ENCODE measurements around the gene PLEKHG4B. TPM values are rescaled to one million over a fixed set of nuclear protein-coding genes. Genes with fewer than 3 reads are reported as not detected.

PLEKHG4B gene
- total and polyA plus RNA-seq, 2 of the 4 experiments (the other 2 are of a cell fraction) = 1.1 TPM

DNA sequence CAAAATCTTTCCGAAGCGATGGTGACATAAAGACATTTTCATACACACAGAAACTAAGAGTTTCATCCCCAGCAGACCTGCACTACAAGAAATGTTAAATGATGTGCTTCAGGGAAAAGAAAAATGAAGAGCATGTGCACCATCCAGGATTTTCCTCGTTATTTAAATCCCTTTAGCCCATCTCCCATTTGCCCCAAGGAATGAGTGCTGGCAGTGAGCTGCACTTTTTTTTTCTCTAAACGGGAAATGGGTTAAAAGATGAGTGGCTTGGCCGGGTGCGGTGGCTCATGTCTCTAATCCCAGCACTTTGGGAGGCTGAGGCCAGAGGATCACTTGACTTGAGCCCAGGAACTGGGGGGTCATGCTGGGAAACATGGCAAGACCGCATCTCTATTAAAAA is 92.5 kb downstream of the PLEKHG4B start:
- Histone ChIP-seq H2BK120ac (ENCODE audit: low read depth, low read length) (no peak overlapping the region), H2AK5ac (ENCODE audit: low read depth, low read length) (no peak overlapping the region), H3K4me1 (ENCODE audit: control insufficient read depth, insufficient read depth, low read length) (no peaks in the 10 kb centered on the region), H3K56ac (ENCODE audit: extremely low read depth, insufficient read depth, low read length) (no peak overlapping the region), H3K79me1 (ENCODE audit: low read depth in 1 of 2, low read length in 2 of 2) (no peaks in the 10 kb centered on the region), H2BK20ac (ENCODE audit: low read depth, low read length) (no peak overlapping the region), H4K5ac (ENCODE audit: low read depth, low read length) (no peak overlapping the region), H3K4me2 (ENCODE audit: low read depth, low read length) (no peak overlapping the region), H2BK5ac (ENCODE audit: low read depth, low read length, poor library complexity, severe bottlenecking) (no peak overlapping the region), H3K14ac (replicated peaks; ENCODE audit: low read depth, low read length) (no peak overlapping the region), H3K23ac (ENCODE audit: low read depth, low read length) (no peak overlapping the region), H3K27ac (ENCODE audit: insufficient read depth, low read length) (no peak overlapping the region), H2AFZ (replicated peaks; ENCODE audit: low read length, poor library complexity) (no peak overlapping the region), H3K4ac (ENCODE audit: low read depth, low read length) (no peak overlapping the region), H3K4me3 (ENCODE audit: insufficient read depth, low read depth, low read length) (no peak overlapping the region), H3K18ac (ENCODE audit: low read depth, low read length) (no peak overlapping the region), H2AK9ac (replicated peaks; ENCODE audit: low read depth, low read length, poor library complexity) (no peak overlapping the region), H3K27me3 (ENCODE audit: control insufficient read depth, insufficient read depth, low read length) (peaks cover 3% of the 10 kb centered on the region; the same call in 1 of the 2 replicates), H3K36me3 (ENCODE audit: control insufficient read depth, insufficient read depth, low read length) (no peaks in the 10 kb centered on the region), H4K91ac (ENCODE audit: insufficient read depth, low read depth, low read length) (no peak overlapping the region), H3K9me3 (ENCODE audit: control insufficient read depth, insufficient read depth, low read length) (no peaks in the 10 kb centered on the region), H2BK15ac (ENCODE audit: low read depth, low read length) (no peak overlapping the region), H4K8ac (ENCODE audit: low read depth in 2 of 2, low read length in 2 of 2) (no peak overlapping the region), H3K9ac (ENCODE audit: low read depth, low read length) (no peak overlapping the region), H4K20me1 (ENCODE audit: insufficient read depth, low read length) (peaks cover 2% of the 10 kb centered on the region; the same call in 1 of the 2 replicates), H3K9me1 (ENCODE audit: insufficient read depth, low read length) (peaks cover 5% of the 10 kb centered on the region; the same call in 1 of the 2 replicates)
- in situ Hi-C loops (cut with MboI; ENCODE audit: low sequenced_read_pairs) (no loop called here), intact Hi-C loops (cut with micrococcal nuclease) (no loop called here), dilution Hi-C loops (cut with HindIII; ENCODE audit: low sequenced_read_pairs, unreplicated experiment) (no loop called here)
- no TSS peak for BruUV-seq (replicated peaks)
- ATAC-seq (ENCODE audit: low read depth) (no peak), DNase-seq (no peak)
- ChIA-PET POLR2A (ENCODE audit: unreplicated experiment) (no interaction called here), CTCF (no interaction called here)
- TF ChIP-seq, protein P1, sequence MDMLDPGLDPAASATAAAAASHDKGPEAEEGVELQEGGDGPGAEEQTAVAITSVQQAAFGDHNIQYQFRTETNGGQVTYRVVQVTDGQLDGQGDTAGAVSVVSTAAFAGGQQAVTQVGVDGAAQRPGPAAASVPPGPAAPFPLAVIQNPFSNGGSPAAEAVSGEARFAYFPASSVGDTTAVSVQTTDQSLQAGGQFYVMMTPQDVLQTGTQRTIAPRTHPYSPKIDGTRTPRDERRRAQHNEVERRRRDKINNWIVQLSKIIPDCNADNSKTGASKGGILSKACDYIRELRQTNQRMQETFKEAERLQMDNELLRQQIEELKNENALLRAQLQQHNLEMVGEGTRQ (IDR thresholded peaks at IDR 0.05; ENCODE audit: low read depth, low read length) = no peak
- TF ChIP-seq, protein P2, sequence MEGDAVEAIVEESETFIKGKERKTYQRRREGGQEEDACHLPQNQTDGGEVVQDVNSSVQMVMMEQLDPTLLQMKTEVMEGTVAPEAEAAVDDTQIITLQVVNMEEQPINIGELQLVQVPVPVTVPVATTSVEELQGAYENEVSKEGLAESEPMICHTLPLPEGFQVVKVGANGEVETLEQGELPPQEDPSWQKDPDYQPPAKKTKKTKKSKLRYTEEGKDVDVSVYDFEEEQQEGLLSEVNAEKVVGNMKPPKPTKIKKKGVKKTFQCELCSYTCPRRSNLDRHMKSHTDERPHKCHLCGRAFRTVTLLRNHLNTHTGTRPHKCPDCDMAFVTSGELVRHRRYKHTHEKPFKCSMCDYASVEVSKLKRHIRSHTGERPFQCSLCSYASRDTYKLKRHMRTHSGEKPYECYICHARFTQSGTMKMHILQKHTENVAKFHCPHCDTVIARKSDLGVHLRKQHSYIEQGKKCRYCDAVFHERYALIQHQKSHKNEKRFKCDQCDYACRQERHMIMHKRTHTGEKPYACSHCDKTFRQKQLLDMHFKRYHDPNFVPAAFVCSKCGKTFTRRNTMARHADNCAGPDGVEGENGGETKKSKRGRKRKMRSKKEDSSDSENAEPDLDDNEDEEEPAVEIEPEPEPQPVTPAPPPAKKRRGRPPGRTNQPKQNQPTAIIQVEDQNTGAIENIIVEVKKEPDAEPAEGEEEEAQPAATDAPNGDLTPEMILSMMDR (conservative IDR thresholded peaks at IDR 0.05; ENCODE audit: low read depth, low read length) = no peak
- WGBS, 2 experiments (ENCODE audit: extremely low coverage in 2 of 2, insufficient read length in 1 of 2) = no CpG with 5 or more reads among the region's 7 CpGs

Measured in IMR-90 (cell line).